HTERT RPE-1 (cell line): ENCODE results near the gene KRTAP5-9.
"Not testable (repeated sequence)": the region's sequence is repeated elsewhere in the genome, so short reads cannot be mapped to it uniquely, and the experiment has no call there.

Experiments used
- in situ Hi-C: fragments of 300-500 bp; cut with MboI; formaldehyde crosslinking; loops from 4 replicates; pipeline ENCODE4 v1.14.3; 2020; ENCODE audit warnings: low sequenced_read_pairs

The KRTAP5-9 gene

GRCh38 chr11:71557257-71557656 lies 9.0 kb downstream of the KRTAP5-9 start:
- in situ Hi-C loops, result no loop called here

GRCh38 chr11:71558996-71559395 lies 10.8 kb downstream of the KRTAP5-9 start:
- in situ Hi-C loops, result no loop called here

DNA sequence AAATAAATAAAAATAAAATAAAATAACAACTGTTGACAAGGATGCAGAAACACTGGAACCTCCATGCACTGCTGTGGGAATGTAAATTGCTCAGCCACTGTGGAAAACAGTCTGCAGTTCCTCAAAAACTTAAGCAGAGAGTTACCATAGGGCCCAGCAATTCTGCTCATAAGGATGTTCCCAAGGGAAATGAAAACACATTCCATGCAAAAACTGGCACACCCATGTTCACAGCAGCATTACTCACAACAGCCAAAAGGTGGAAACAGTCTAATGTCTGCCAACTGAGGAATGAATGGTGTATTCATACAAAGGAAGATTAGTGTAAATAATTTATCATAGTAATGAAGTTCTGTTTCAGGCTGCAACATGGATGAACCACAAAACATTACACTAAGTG lies 13.9 kb downstream of the KRTAP5-9 start:
- in situ Hi-C loops, result no loop called here

- in situ Hi-C loops, result no loop called here
Observed at GRCh38 chr11:71563406-71563805, 15.2 kb downstream of the KRTAP5-9 start.

GRCh38 chr11:71564430-71564829 lies 16.2 kb downstream of the KRTAP5-9 start:
- in situ Hi-C loops, result no loop called here

- in situ Hi-C loops, result no loop called here
Observed at GRCh38 chr11:71565263-71565662, 17.0 kb downstream of the KRTAP5-9 start, which contains the start of gene KRTAP5-10. Gene KRTAP5-10 (plus strand): TSS chr11:71565563. CDS start chr11:71565588, 25 bp downstream.

- in situ Hi-C loops, result no loop called here
Observed at GRCh38 chr11:71566081-71566620, 17.9 kb downstream of the KRTAP5-9 start.

DNA sequence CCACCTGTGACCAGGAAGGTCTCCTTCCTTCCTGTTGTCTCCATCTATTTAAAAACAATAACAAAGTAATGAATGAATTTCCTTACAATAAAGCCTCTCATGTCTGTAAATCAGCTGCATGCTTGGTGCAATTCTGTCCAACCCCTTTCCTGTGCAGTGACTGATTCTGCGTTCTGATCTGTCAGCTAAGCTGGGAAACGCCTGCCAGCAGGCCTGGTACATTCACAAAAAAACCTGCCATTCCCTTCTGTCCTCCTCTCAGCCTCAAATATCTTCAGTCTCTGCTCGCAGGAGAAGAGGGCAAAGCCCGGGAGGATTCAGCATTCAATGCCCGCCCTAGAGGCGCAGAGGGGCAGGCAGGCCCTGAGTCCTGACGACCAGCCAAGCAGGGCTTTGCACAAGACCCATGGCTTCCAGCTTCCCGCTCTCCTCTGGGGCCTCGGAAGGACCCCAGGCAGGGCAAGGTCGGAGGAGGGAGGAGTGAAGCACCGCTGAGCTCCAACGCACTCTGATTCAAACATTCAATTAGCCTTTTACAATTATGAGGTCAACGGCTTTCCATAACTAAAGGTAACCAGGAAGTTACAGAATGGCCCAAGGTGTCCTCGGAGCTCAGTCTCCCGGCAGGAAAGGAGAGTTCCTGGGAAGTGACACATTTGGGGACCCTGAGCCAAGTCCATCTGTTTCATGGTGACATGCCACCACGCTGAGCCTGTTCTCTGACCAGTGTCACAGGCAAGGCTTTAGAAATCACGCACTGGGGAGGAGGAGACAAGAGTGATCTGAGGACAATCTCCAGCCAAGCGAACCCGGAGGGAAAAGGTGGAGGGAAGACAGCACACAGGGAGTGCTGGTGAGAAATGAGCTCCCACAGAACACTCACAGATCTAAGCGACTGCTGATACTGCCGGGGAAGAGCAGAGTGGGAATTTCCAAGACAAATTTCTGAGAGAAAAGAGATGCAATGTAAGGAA lies 18.7 kb downstream of the KRTAP5-9 start:
- in situ Hi-C loops, result not testable (repeated sequence)

DNA sequence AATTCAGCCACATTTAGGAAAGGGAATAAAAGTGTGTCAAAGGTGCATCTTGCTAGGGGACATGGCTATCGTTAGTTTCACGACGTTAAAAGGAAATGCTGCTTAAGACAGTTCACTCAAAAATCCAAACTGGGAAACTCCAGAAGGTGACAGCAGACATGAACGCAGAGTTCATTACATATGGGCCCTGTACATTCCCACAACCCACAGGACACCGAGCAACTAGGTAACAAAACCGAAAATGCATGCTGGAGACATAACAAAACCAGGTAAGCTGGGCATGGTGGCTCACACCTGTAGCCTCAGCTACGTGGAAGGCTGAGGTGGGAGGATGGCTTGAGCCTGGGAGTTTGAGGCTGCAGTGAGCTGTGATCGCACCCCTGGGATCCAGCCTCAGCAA lies 19.4 kb downstream of the KRTAP5-9 start:
- in situ Hi-C loops, result not testable (repeated sequence)

GRCh38 chr11:71568704-71569349 lies 20.6 kb downstream of the KRTAP5-9 start:
- in situ Hi-C loops, result no loop called here

DNA sequence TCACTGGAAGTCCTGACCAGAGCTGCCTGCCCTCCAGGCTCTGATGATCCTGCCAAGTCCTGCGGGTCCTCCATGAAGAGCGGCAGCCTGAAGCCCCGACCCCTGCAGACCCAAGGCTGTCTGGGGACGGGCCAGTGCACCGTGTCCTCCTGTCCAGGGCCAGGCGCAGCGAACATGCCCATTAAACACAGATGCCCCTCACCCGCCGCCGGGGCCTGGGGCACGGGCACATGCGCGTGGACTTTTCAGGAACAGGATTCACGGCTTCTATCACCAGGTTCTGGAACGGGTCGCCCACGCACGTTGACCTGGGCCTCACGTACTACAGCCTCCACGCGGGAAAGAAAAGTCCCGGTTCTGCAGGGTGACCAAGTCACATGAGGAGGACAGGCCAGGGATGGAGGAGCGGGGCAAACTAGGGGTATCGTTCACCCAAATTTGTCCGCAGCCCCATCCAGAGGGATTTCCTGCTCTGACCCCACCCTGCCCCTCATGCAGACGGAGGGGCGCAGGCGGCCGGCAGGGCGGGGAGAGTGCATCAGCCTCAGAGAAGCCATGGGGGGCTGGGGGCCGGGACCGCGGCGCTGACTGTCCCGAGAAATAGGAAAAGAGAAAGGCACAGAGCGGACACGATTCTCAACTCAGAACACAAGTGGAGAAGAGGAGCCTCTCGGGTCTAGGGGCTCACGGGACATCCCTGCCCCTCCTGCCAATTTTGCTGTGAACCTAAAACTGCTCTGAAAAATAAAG lies 23.1 kb downstream of the KRTAP5-9 start:
- in situ Hi-C loops, result not testable (repeated sequence)

GRCh38 chr11:71572811-71573210 lies 24.6 kb downstream of the KRTAP5-9 start:
- in situ Hi-C loops, result no loop called here

DNA sequence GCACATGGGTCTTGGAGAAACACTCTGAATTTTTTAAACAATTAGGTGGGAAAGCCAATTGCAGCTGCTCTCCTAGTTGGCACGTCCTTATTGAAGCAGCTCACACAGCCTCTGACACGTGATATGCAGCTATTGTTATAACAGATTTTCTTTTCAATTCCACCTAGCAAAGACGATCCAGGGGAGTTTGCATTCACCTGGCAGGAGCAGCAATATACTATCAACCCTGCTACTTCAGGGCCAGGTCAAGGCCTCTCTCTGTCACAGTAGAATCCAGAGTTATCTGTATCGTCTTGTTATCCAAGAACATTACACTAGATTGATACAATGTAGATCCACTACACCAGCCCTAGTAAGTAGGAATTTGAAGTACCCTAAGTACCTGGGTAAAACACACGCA lies 26.2 kb downstream of the KRTAP5-9 start:
- in situ Hi-C loops, result no loop called here

GRCh38 chr11:71575723-71576424 lies 27.7 kb downstream of the KRTAP5-9 start:
- in situ Hi-C loops, result no loop called here

GRCh38 chr11:71576688-71577465 lies 28.7 kb downstream of the KRTAP5-9 start:
- in situ Hi-C loops, result not testable (repeated sequence)

DNA sequence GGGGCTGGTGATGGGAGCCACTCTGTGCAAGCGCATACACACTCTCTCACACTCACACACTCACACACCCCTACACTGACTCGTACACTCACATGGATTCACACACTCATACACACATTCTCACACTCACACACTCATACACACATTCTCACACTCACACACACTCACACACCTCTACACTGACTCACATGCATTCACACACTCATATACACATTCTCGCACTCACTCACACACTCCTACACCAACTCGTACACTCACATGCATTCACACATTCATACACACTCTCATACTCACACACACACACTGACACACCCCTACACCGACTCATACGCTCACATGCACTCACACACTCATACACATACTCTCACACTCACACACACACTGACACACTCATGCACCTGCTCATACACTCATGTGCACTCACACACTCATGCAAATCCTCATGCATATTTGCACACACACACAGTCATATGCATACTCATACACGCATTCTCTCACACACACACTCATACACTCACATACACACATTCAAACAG lies 29.3 kb downstream of the KRTAP5-9 start:
- in situ Hi-C loops, result no loop called here

DNA sequence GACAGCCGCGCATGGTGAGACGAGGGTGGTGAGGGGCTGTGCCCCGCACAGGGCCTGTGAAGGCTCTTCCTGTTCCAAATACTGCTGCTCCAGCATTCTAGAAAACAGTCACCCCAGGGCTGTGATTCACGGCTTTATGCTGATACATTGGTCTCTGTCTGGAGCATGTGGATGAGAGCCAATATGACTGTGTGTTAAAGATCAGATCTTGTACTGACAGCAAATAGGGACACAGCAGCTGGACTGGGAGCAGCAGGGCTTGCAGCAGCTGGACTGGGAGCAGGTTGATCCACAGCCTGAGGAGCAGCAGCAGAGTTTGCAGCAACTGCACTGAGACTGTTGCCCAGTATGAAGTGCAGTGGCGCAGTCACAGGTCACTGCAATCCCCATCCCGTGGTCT lies 31.3 kb downstream of the KRTAP5-9 start:
- in situ Hi-C loops, result not testable (repeated sequence)

DNA sequence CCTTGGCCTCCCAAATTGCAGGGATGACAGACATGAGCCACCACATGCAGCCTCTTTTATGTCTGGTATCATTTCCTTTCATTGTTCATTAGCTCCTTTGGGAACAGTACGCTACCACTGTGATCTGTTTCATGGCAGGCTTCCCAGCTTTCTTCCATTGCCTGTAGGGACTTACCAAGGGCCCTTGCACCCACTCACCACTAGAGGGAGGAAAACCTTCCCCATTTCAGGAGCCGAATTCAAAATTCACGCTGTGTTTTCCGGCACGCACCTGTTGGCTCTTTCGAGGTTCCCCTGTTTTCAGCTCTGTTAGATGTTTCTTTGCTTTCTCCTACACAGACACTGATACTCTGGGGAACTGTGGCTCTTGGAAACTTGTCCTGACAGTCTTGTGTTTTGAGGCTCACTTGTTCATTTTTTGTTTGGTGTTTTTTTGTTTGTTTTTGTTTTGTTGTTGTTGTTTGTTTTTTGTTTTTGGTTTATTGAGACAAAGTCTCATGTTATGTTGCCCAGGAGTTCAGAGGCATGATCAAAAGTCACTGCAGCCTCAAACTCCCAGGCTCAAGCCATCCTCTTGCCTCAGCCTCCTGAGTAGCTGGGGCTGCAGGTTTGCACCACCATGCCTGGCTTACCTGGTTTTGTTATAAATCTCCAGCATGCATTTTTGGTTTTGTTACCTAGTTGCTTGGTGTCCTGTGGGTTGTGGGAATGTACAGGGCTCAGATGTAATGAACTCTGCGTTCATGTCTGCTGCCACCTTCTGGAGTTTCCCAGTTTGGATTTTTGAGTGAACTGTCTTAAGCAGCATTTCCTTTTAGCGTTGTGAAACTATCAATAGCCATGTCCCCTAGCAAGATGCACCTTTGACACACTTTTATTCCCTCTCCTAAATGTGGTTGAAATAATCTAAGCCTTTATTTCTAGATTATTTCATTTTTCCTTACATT lies 32.1 kb downstream of the KRTAP5-9 start:
- in situ Hi-C loops, result no loop called here
